Measurements from ENCODE around the gene KCNK2.

KCNK2 gene

GRCh38 chr1:215243345-215244054 is 161.0 kb downstream of the KCNK2 start:
- no peak overlapping the region for H3K9ac ChIP-seq (ENCODE audit: low read length)
- no peak overlapping the region for H3K27ac ChIP-seq (ENCODE audit: low read depth, low read length)
- H3K4me1 ChIP-seq (ENCODE audit: control insufficient read depth, insufficient read depth, low read length): no peaks in the 10 kb centered on the region
- no peaks in the 10 kb centered on the region for H3K27me3 ChIP-seq (ENCODE audit: control insufficient read depth, insufficient read depth, low read length)
- no peaks in the 10 kb centered on the region for H3K36me3 ChIP-seq (ENCODE audit: control insufficient read depth, insufficient read depth, low read length)
- no peak overlapping the region for H3K4me3 ChIP-seq (ENCODE audit: low read length)

GRCh38 chr1:215250913-215251312 is 168.4 kb downstream of the KCNK2 start:
- no peak overlapping the region for H3K4me3 ChIP-seq (ENCODE audit: low read length)
- no peak overlapping the region for H3K9ac ChIP-seq (ENCODE audit: low read length)
- no peaks in the 10 kb centered on the region for H3K36me3 ChIP-seq (ENCODE audit: control insufficient read depth, insufficient read depth, low read length)
- no peaks in the 10 kb centered on the region for H3K27me3 ChIP-seq (ENCODE audit: control insufficient read depth, insufficient read depth, low read length)
- H3K4me1 ChIP-seq (ENCODE audit: control insufficient read depth, insufficient read depth, low read length): no peaks in the 10 kb centered on the region
- H3K27ac ChIP-seq (ENCODE audit: low read depth, low read length): no peak overlapping the region

- no peak overlapping the region for H3K4me3 ChIP-seq (ENCODE audit: low read length)
- H3K36me3 ChIP-seq (ENCODE audit: control insufficient read depth, insufficient read depth, low read length): no peaks in the 10 kb centered on the region
- no peak overlapping the region for H3K27ac ChIP-seq (ENCODE audit: low read depth, low read length)
- H3K4me1 ChIP-seq (ENCODE audit: control insufficient read depth, insufficient read depth, low read length): no peaks in the 10 kb centered on the region
- no peaks in the 10 kb centered on the region for H3K27me3 ChIP-seq (ENCODE audit: control insufficient read depth, insufficient read depth, low read length)
- no peak overlapping the region for H3K9ac ChIP-seq (ENCODE audit: low read length)
Measured at GRCh38 chr1:215251428-215251827, 168.9 kb downstream of the KCNK2 start.

GRCh38 chr1:215252164-215252563 is 169.6 kb downstream of the KCNK2 start:
- no peaks in the 10 kb centered on the region for H3K4me1 ChIP-seq (ENCODE audit: control insufficient read depth, insufficient read depth, low read length)
- no peak overlapping the region for H3K27ac ChIP-seq (ENCODE audit: low read depth, low read length)
- no peak overlapping the region for H3K4me3 ChIP-seq (ENCODE audit: low read length)
- H3K27me3 ChIP-seq (ENCODE audit: control insufficient read depth, insufficient read depth, low read length): no peaks in the 10 kb centered on the region
- no peak overlapping the region for H3K9ac ChIP-seq (ENCODE audit: low read length)
- H3K36me3 ChIP-seq (ENCODE audit: control insufficient read depth, insufficient read depth, low read length): no peaks in the 10 kb centered on the region

- Histone ChIP-seq H3K4me1 (ENCODE audit: control insufficient read depth, insufficient read depth, low read length) (no peaks in the 10 kb centered on the region), H3K4me3 (ENCODE audit: low read length) (no peak overlapping the region), H3K27me3 (ENCODE audit: control insufficient read depth, insufficient read depth, low read length) (no peaks in the 10 kb centered on the region), H3K36me3 (ENCODE audit: control insufficient read depth, insufficient read depth, low read length) (no peaks in the 10 kb centered on the region), H3K27ac (ENCODE audit: low read depth, low read length) (no peak overlapping the region), H3K9ac (ENCODE audit: low read length) (no peak overlapping the region)
Measured at GRCh38 chr1:215256936-215257679, 174.6 kb downstream of the KCNK2 start.

- no peaks in the 10 kb centered on the region for H3K4me1 ChIP-seq (ENCODE audit: control insufficient read depth, insufficient read depth, low read length)
- H3K4me3 ChIP-seq (ENCODE audit: low read length): no peak overlapping the region
- H3K36me3 ChIP-seq (ENCODE audit: control insufficient read depth, insufficient read depth, low read length): no peaks in the 10 kb centered on the region
- no peak overlapping the region for H3K9ac ChIP-seq (ENCODE audit: low read length)
- H3K27me3 ChIP-seq (ENCODE audit: control insufficient read depth, insufficient read depth, low read length): no peaks in the 10 kb centered on the region
- no peak overlapping the region for H3K27ac ChIP-seq (ENCODE audit: low read depth, low read length)
Measured at GRCh38 chr1:215260711-215261110, 178.2 kb downstream of the KCNK2 start.

GRCh38 chr1:215262106-215262505 is 179.6 kb downstream of the KCNK2 start:
- H3K27ac ChIP-seq (ENCODE audit: low read depth, low read length): no peak overlapping the region
- H3K9ac ChIP-seq (ENCODE audit: low read length): no peak overlapping the region
- H3K4me1 ChIP-seq (ENCODE audit: control insufficient read depth, insufficient read depth, low read length): no peaks in the 10 kb centered on the region
- no peaks in the 10 kb centered on the region for H3K36me3 ChIP-seq (ENCODE audit: control insufficient read depth, insufficient read depth, low read length)
- no peaks in the 10 kb centered on the region for H3K27me3 ChIP-seq (ENCODE audit: control insufficient read depth, insufficient read depth, low read length)
- no peak overlapping the region for H3K4me3 ChIP-seq (ENCODE audit: low read length)

- H3K27me3 ChIP-seq (ENCODE audit: control insufficient read depth, insufficient read depth, low read length): no peaks in the 10 kb centered on the region
- no peak overlapping the region for H3K27ac ChIP-seq (ENCODE audit: low read depth, low read length)
- H3K4me3 ChIP-seq (ENCODE audit: low read length): no peak overlapping the region
- no peaks in the 10 kb centered on the region for H3K36me3 ChIP-seq (ENCODE audit: control insufficient read depth, insufficient read depth, low read length)
- no peaks in the 10 kb centered on the region for H3K4me1 ChIP-seq (ENCODE audit: control insufficient read depth, insufficient read depth, low read length)
- H3K9ac ChIP-seq (ENCODE audit: low read length): no peak overlapping the region
Measured at GRCh38 chr1:215263636-215264035, 181.1 kb downstream of the KCNK2 start.

GRCh38 chr1:215264649-215265048 is 182.1 kb downstream of the KCNK2 start:
- Histone ChIP-seq H3K4me3 (ENCODE audit: low read length) (no peak overlapping the region), H3K27me3 (ENCODE audit: control insufficient read depth, insufficient read depth, low read length) (no peaks in the 10 kb centered on the region), H3K4me1 (ENCODE audit: control insufficient read depth, insufficient read depth, low read length) (no peaks in the 10 kb centered on the region), H3K36me3 (ENCODE audit: control insufficient read depth, insufficient read depth, low read length) (no peaks in the 10 kb centered on the region), H3K9ac (ENCODE audit: low read length) (no peak overlapping the region), H3K27ac (ENCODE audit: low read depth, low read length) (no peak overlapping the region)

GRCh38 chr1:215267495-215267894 is 185.0 kb downstream of the KCNK2 start:
- Histone ChIP-seq H3K4me3 (ENCODE audit: low read length) (no peak overlapping the region), H3K4me1 (ENCODE audit: control insufficient read depth, insufficient read depth, low read length) (no peaks in the 10 kb centered on the region), H3K9ac (ENCODE audit: low read length) (no peak overlapping the region), H3K27me3 (ENCODE audit: control insufficient read depth, insufficient read depth, low read length) (no peaks in the 10 kb centered on the region), H3K36me3 (ENCODE audit: control insufficient read depth, insufficient read depth, low read length) (no peaks in the 10 kb centered on the region), H3K27ac (ENCODE audit: low read depth, low read length) (no peak overlapping the region)

GRCh38 chr1:215269955-215270354 is 187.4 kb downstream of the KCNK2 start:
- Histone ChIP-seq H3K36me3 (ENCODE audit: control insufficient read depth, insufficient read depth, low read length) (no peaks in the 10 kb centered on the region), H3K9ac (ENCODE audit: low read length) (no peak overlapping the region), H3K4me3 (ENCODE audit: low read length) (no peak overlapping the region), H3K27ac (ENCODE audit: low read depth, low read length) (no peak overlapping the region), H3K27me3 (ENCODE audit: control insufficient read depth, insufficient read depth, low read length) (no peaks in the 10 kb centered on the region), H3K4me1 (ENCODE audit: control insufficient read depth, insufficient read depth, low read length) (no peaks in the 10 kb centered on the region)

GRCh38 chr1:215273838-215274516 is 191.4 kb downstream of the KCNK2 start:
- H3K27ac ChIP-seq (ENCODE audit: low read depth, low read length): no peak overlapping the region
- H3K9ac ChIP-seq (ENCODE audit: low read length): no peak overlapping the region
- H3K4me3 ChIP-seq (ENCODE audit: low read length): no peak overlapping the region
- no peaks in the 10 kb centered on the region for H3K27me3 ChIP-seq (ENCODE audit: control insufficient read depth, insufficient read depth, low read length)
- H3K36me3 ChIP-seq (ENCODE audit: control insufficient read depth, insufficient read depth, low read length): no peaks in the 10 kb centered on the region
- no peaks in the 10 kb centered on the region for H3K4me1 ChIP-seq (ENCODE audit: control insufficient read depth, insufficient read depth, low read length)
